HepG2 (cell line): Measurements from ENCODE around the gene CACNA2D3.

Experiments used
- CC2D1A ChIP-seq: sonication (generic); formaldehyde crosslinking; IDR thresholded peaks from 2 replicates; pipeline ENCODE4 v1.8.1; 2023; ENCODE audit warnings: mild to moderate bottlenecking, missing genetic modification reagents
- LRRFIP1 ChIP-seq: sonication (generic); formaldehyde crosslinking; conservative IDR thresholded peaks from 2 replicates; pipeline ENCODE4 v1.4.0; 2020; ENCODE audit warnings: missing genetic modification reagents
- MAFF ChIP-seq: IDR thresholded peaks from 2 replicates; pipeline ENCODE4 v1.6.1; 2011; ENCODE audit warnings: low read depth, low read length, improper control_type of control experiment
- NFYC ChIP-seq: IDR thresholded peaks from 2 replicates; pipeline ENCODE4 v1.6.1; 2016; ENCODE audit warnings: missing genetic modification reagents, missing compliant biosample characterization
- SCMH1 ChIP-seq: sonication (generic); formaldehyde crosslinking; IDR thresholded peaks from 2 replicates; pipeline ENCODE4 v1.9.0; 2021; ENCODE audit warnings: missing genetic modification reagents, mild to moderate bottlenecking, borderline replicate concordance
- TBP ChIP-seq: sonication (generic); formaldehyde crosslinking; IDR thresholded peaks from 2 replicates; pipeline ENCODE4 v1.5.0; 2020; ENCODE audit warnings: missing genetic modification reagents
- ZZZ3 ChIP-seq: sonication (generic); formaldehyde crosslinking; IDR thresholded peaks from 2 replicates; pipeline ENCODE4 v1.4.0; 2020; ENCODE audit warnings: missing genetic modification reagents, mild to moderate bottlenecking, borderline replicate concordance

- TF ChIP-seq LRRFIP1 (CRISPR knock-in tag) = no peak
- TF ChIP-seq ZZZ3 = no peak
- no peak for TF ChIP-seq CC2D1A (CRISPR knock-in tag)
- no peak for TF ChIP-seq TBP (CRISPR knock-in tag)
- no peak for TF ChIP-seq MAFF
- TF ChIP-seq NFYC (CRISPR knock-in tag) = no peak
- TF ChIP-seq SCMH1 (CRISPR knock-in tag) = no peak
These were observed 75.2 kb downstream of the CACNA2D3 start for GRCh38 chr3:54197509-54197908.
